GM12874 (cell line): Measurements from ENCODE around the gene CHSY3.

Source experiments
- TF ChIP-seq, protein P1 (sequence below): IDR thresholded peaks from 2 replicates; pipeline ENCODE4 v1.5.1; 2011; ENCODE audit warnings: low read depth, mild to moderate bottlenecking, control low read depth, low read length, moderate library complexity; ENCODE audit not compliant: insufficient read depth

The CHSY3 gene

DNA sequence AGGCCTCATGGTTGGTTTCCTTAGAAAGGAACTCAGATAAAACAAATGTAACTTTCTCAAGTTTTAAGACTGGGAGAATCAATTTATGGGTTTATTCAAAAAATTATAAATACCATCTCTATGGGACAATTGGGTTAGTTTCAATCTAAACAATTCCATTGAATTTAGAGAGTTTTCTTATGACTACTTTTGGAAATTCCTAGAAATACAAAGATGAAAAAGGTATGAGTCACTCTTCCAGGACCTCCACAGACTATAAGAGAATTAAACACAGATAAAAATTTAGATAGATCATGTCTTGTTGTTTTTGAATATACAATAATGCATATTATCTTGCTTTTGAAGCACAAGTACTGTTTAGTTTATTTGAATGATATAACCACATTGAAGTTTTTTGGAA is 188.7 kb downstream of the CHSY3 start:
- TF ChIP-seq, protein P1, sequence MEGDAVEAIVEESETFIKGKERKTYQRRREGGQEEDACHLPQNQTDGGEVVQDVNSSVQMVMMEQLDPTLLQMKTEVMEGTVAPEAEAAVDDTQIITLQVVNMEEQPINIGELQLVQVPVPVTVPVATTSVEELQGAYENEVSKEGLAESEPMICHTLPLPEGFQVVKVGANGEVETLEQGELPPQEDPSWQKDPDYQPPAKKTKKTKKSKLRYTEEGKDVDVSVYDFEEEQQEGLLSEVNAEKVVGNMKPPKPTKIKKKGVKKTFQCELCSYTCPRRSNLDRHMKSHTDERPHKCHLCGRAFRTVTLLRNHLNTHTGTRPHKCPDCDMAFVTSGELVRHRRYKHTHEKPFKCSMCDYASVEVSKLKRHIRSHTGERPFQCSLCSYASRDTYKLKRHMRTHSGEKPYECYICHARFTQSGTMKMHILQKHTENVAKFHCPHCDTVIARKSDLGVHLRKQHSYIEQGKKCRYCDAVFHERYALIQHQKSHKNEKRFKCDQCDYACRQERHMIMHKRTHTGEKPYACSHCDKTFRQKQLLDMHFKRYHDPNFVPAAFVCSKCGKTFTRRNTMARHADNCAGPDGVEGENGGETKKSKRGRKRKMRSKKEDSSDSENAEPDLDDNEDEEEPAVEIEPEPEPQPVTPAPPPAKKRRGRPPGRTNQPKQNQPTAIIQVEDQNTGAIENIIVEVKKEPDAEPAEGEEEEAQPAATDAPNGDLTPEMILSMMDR = no peak

DNA sequence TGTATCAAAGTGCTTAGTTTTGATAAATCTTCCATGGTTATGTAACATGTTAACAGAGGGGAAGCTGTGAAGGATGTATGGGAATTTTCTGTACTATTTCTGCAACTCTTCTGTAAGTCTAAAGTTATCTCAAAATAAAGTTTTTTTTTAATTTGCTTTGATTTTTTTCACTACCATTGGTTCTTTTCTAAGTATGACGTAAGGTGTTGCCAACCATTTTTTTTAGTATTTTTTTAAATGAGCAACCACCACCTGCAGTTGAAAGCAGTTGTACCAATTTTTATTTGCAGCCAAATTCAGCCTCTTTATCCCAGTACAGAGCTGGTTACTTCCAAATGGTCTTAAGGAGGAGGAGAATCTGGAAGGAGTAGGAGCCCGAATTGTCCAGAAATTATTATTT is 192.2 kb downstream of the CHSY3 start:
- TF ChIP-seq, protein P1 = no peak

DNA sequence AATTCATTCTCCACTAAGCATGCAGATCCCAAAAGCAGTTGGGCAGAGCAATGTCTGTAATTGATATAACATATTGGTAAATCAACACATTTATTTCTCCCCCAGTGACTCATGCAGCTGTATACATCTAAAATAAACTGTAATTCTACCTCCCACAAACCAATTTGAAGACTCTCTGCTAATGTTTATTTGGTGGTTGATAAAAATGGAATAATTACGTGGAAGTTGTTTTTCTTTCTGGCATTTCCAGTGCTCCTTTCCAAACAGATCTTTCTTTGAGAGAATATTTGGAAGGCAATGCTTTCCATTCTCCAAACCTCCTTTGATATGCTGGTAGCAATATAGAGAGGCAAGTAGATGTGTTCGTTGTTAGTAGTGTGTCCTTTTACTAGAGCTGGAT is 194.7 kb downstream of the CHSY3 start:
- TF ChIP-seq, protein P1 = no peak

DNA sequence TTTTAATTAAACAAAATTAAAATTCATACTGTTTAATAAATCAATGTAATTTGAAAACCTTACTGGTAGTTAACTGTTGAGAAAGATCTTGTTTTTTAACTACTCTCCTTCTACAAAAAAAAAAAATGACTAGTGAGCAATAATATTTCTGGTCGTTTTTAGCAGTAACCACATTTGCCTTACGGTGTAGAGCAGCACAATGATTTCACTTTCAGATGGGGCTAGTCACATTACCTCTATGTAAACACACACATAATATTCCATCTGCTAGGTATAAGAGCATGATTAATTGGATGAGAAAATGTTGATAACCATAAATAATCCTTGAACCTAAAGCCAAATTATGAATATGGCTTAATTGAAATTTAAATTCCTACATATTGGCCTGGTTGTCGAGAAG is 198.1 kb downstream of the CHSY3 start:
- TF ChIP-seq, protein P1 = no peak

DNA sequence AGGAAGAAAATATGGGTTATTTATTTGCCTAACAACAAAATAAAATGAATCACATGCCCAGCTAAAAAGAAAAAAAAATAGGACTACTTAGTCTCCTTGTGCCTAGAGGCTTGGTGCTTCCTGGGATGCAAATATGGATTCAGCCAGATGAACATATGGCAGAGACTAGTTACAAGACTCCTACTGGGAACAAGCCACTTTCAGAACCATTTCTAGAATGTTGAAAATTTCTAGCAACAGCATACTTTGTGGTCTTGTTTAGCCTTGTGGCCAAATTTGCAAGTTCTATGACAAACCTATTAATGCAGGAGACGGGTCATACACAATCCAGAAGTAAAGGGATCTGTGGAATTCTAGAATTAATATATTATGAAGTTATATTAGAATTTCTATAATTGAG is 198.7 kb downstream of the CHSY3 start:
- TF ChIP-seq, protein P1 = no peak

DNA sequence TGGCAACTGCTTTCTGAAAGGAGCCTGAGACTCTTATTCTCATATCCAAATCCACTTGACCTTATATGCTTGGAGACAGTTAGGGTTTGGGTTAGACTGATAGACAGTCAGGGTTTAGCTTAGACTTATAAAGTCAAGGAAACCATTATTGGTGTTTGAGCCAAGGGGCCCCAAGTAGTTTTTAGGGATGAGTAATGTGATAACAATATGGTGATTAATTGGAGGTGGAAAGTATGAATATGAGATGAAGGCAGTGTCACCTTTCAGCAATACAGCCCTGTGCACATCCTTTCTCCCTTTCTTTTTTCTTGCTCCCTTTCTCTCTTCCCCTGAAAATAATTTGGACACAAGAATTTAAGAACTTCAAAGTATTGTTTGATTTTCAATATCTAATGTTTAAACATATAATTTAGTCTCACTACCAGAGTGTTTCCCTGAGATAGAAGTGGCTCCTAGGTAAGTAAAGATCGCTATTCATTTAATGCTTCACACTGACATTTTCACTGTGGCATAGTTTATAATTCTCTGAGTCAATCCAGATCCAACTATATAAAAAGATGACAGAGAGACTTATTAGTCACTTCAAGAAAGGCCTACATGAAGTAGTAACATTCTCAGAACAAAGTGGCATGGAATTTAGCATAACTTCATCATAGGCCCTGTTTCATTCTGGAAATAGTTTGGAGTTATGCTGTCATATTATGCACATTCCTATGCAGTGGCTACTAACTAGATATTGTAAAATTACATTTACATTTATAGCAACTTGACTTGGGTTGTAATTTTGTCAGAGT is 200.8 kb downstream of the CHSY3 start:
- TF ChIP-seq, protein P1 = no peak

DNA sequence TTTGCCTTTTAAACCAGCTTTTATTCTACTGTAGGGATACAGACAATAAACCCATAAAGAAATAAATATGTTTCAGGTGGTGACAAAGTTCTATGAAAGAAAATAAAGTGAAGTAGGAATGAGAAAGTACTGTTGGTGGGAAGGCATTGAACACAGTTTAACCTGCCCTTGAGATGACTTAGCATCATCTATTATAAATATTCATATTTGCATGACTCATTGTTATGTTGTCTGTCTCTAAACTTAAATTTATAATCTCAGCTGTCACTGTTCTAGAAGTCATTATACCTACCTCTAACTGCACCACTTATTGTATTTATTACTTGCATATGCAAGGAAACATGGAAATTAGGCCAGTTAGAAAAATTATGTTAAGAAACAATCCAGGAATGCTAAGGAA is 202.2 kb downstream of the CHSY3 start:
- TF ChIP-seq, protein P1 = no peak
